Measurements from ENCODE around the gene TDRD12.
"Not testable (repeated sequence)": the region's sequence is repeated elsewhere in the genome, so short reads cannot be mapped to it uniquely, and the experiment has no call there.

TDRD12 gene

GRCh38 chr19:32719611-32720059 lies at the start of gene TDRD12:
TDRD12 (plus strand) TSS chr19:32719767; CDS start chr19:32720073, 306 bp downstream.
- DNase-seq = no peak

GRCh38 chr19:32671883-32672593 lies 47.5 kb upstream of the TDRD12 start:
- no peak for DNase-seq

GRCh38 chr19:32672841-32673240 lies 46.7 kb upstream of the TDRD12 start:
- DNase-seq = no peak

- no peak for DNase-seq
Measured at GRCh38 chr19:32673573-32673972, 46.0 kb upstream of the TDRD12 start.

GRCh38 chr19:32674153-32674930 lies 45.2 kb upstream of the TDRD12 start:
- DNase-seq = no peak

GRCh38 chr19:32674931-32675719 lies 44.4 kb upstream of the TDRD12 start, which contains the start of gene ANKRD27:
ANKRD27 (minus strand) TSS chr19:32675180; CDS start chr19:32659015, 16,165 bp downstream.
- peak; percentile 96 to 98 (median 98) for DNase-seq

GRCh38 chr19:32675720-32676185 lies 43.8 kb upstream of the TDRD12 start, which contains the start of gene RGS9BP:
RGS9BP (plus strand) TSS chr19:32675848; CDS start chr19:32676264, 416 bp downstream.
- DNase-seq = peak; percentile 26 to 60 (median 46)

GRCh38 chr19:32676186-32676894 lies 43.2 kb upstream of the TDRD12 start:
- DNase-seq = no peak

GRCh38 chr19:32676895-32677359 lies 42.6 kb upstream of the TDRD12 start:
- no peak for DNase-seq

- no peak for DNase-seq
Measured at GRCh38 chr19:32677657-32678056, 41.9 kb upstream of the TDRD12 start.

- DNase-seq = no peak
Measured at GRCh38 chr19:32680986-32681385, 38.6 kb upstream of the TDRD12 start.

- no peak for DNase-seq
Measured at GRCh38 chr19:32682317-32682716, 37.2 kb upstream of the TDRD12 start.

- DNase-seq = no peak
Measured at GRCh38 chr19:32686847-32687475, 32.6 kb upstream of the TDRD12 start.

- DNase-seq = no peak
Measured at GRCh38 chr19:32687681-32688080, 31.9 kb upstream of the TDRD12 start.

GRCh38 chr19:32688311-32688710 lies 31.3 kb upstream of the TDRD12 start:
- DNase-seq = no peak

- DNase-seq = peak; percentile 54 to 71 (median 60)
Measured at GRCh38 chr19:32691291-32691951, 28.1 kb upstream of the TDRD12 start, which contains the start of gene NUDT19. NUDT19 (plus strand) TSS chr19:32691821; CDS start chr19:32691961, 140 bp downstream.

- DNase-seq = peak in 2 of 4 experiments; percentile 17 to 38
Measured at GRCh38 chr19:32691952-32692726, 27.4 kb upstream of the TDRD12 start.

GRCh38 chr19:32692727-32693061 lies 26.9 kb upstream of the TDRD12 start:
- DNase-seq = no peak

GRCh38 chr19:32693151-32694108 lies 26.1 kb upstream of the TDRD12 start:
- DNase-seq = not testable (repeated sequence)

Data from activated CD4-positive, CD25-positive, alpha-beta regulatory T cell (primary cell).